Bronchus fibroblast of lung (primary cell): ENCODE results near the gene SLC30A3. TPM values are rescaled to one million over a fixed set of nuclear protein-coding genes. Genes with fewer than 3 reads are reported as not detected.

Source experiments
- total RNA-seq: library from RNA; depleted of rRNA; stranded (reverse); fragments of >200 nt; gene quantifications from 2 replicates; pipeline ENCODE4 v1.2.3, GENCODE V29; 2015

SLC30A3 gene
- 0.15 and 0.34 TPM in 2 replicates for total RNA-seq

GRCh38 chr2:27262379-27263286, at the start of gene SLC30A3:
SLC30A3 (minus strand) TSS chr2:27263047; CDS start chr2:27262906, 141 bp downstream.

GRCh38 chr2:27308359-27308881, 45.6 kb upstream of the SLC30A3 start, which contains the start of gene UCN:
UCN (minus strand) TSS chr2:27308445; CDS start chr2:27307895, 550 bp downstream.

GRCh38 chr2:27281855-27282559, 19.2 kb upstream of the SLC30A3 start, which contains the start of gene TRIM54:
TRIM54 (plus strand) TSS chr2:27282429; CDS start chr2:27282732, 303 bp downstream.

GRCh38 chr2:27275211-27276150, 12.6 kb upstream of the SLC30A3 start, which contains the start of gene DNAJC5G:
DNAJC5G (plus strand) TSS chr2:27275433; CDS start chr2:27276729, 1,296 bp downstream.

GRCh38 chr2:27217173-27218121, 45.4 kb downstream of the SLC30A3 start, which contains the start of gene CAD:
CAD (plus strand) TSS chr2:27217369; CDS start chr2:27217552, 183 bp downstream.

GRCh38 chr2:27211943-27212625, 50.8 kb downstream of the SLC30A3 start, which contains the start of the genes ATRAID and SLC5A6:
ATRAID (plus strand) TSS chr2:27212041; CDS start chr2:27212369, 328 bp downstream.
SLC5A6 (minus strand) TSS chr2:27212268; CDS start chr2:27207650, 4,618 bp downstream.

Other genes starting within 250 kb of the SLC30A3 start
- 39.8 and 43.1 TPM in 2 replicates for gene TMEM214, start 230.1 kb downstream of the SLC30A3 start, total RNA-seq
- gene AGBL5, start 211.4 kb downstream of the SLC30A3 start, total RNA-seq = 22.6 and 24.2 TPM in 2 replicates
- gene OST4, start 191.4 kb downstream of the SLC30A3 start, total RNA-seq = 475 and 505 TPM in 2 replicates
- gene EMILIN1, start 184.4 kb downstream of the SLC30A3 start, total RNA-seq = 188 and 191 TPM in 2 replicates
- gene KHK, start 176.3 kb downstream of the SLC30A3 start, total RNA-seq = 3.2 and 3.6 TPM in 2 replicates
- gene CGREF1, start 143.9 kb downstream of the SLC30A3 start, total RNA-seq = 1.5 and 2.2 TPM in 2 replicates
- not detected in 2 replicates for gene ABHD1, start 139.2 kb downstream of the SLC30A3 start, total RNA-seq
- gene PREB, start 128.4 kb downstream of the SLC30A3 start, total RNA-seq = 57.3 and 57.7 TPM in 2 replicates
- gene PRR30, start 123.6 kb downstream of the SLC30A3 start, total RNA-seq = not detected in 2 replicates
- not detected in 2 replicates for gene TCF23, start 114.0 kb downstream of the SLC30A3 start, total RNA-seq
- 224 and 227 TPM in 2 replicates for gene ATRAID, start 51.0 kb downstream of the SLC30A3 start, total RNA-seq
- 27.1 and 28.2 TPM in 2 replicates for gene SLC5A6, start 50.8 kb downstream of the SLC30A3 start, total RNA-seq
- gene CAD, start 45.7 kb downstream of the SLC30A3 start, total RNA-seq = 58.7 and 59.6 TPM in 2 replicates
- gene DNAJC5G, start 12.4 kb upstream of the SLC30A3 start, total RNA-seq = not detected in 2 replicates
- 0.17 TPM in 1 of 2 replicates, not detected in the other for gene TRIM54, start 19.4 kb upstream of the SLC30A3 start, total RNA-seq
- 0.15 and 0.84 TPM in 2 replicates for gene UCN, start 45.4 kb upstream of the SLC30A3 start, total RNA-seq
- 115 and 122 TPM in 2 replicates for gene MPV17, start 60.0 kb upstream of the SLC30A3 start, total RNA-seq
- gene GTF3C2, start 93.7 kb upstream of the SLC30A3 start, total RNA-seq = 36.0 and 37.2 TPM in 2 replicates
- gene EIF2B4, start 107.3 kb upstream of the SLC30A3 start, total RNA-seq = 37.5 and 39.2 TPM in 2 replicates
- 148 and 149 TPM in 2 replicates for gene SNX17, start 107.6 kb upstream of the SLC30A3 start, total RNA-seq
- gene ZNF513, start 117.7 kb upstream of the SLC30A3 start, total RNA-seq = 5.8 and 9.1 TPM in 2 replicates
- 109 and 110 TPM in 2 replicates for gene PPM1G, start 146.5 kb upstream of the SLC30A3 start, total RNA-seq
- gene NRBP1, start 165.6 kb upstream of the SLC30A3 start, total RNA-seq = 69.1 and 74.8 TPM in 2 replicates
- 0.15 TPM in 1 of 2 replicates, not detected in the other for gene KRTCAP3, start 179.3 kb upstream of the SLC30A3 start, total RNA-seq
- gene IFT172, start 226.7 kb upstream of the SLC30A3 start, total RNA-seq = 18.1 and 20.0 TPM in 2 replicates
- gene FNDC4, start 232.2 kb upstream of the SLC30A3 start, total RNA-seq = 9.8 and 15.1 TPM in 2 replicates
- gene GCKR, start 233.8 kb upstream of the SLC30A3 start, total RNA-seq = 0.30 and 0.34 TPM in 2 replicates